SU-DHL-6 (cell line): ENCODE data around the gene TMEM229B.

Source experiments
- H2AFZ ChIP-seq: fragments of 200-600 bp; sonication (generic); 2 replicates; pipeline ENCODE4 v1.6.1; 2014; ENCODE audit warnings: low read depth, mild to moderate bottlenecking, moderate library complexity, mixed read lengths, antibody characterized with exemption, low read length; ENCODE audit not compliant: severe bottlenecking
- H3F3A ChIP-seq: fragments of 200-600 bp; shearing (Covaris generic); 2 replicates; pipeline ENCODE4 v1.6.0; 2016; ENCODE audit warnings: antibody characterized with exemption, mild to moderate bottlenecking; ENCODE audit not compliant: insufficient read depth
- H3K27ac ChIP-seq: fragments of 200-600 bp; sonication (generic); 2 replicates; pipeline ENCODE4 v1.5.1; 2016; ENCODE audit warnings: low read depth, mild to moderate bottlenecking, low read length, moderate library complexity, mixed read lengths
- H3K27me3 ChIP-seq: fragments of 200-600 bp; sonication (generic), shearing (Covaris generic); 2 replicates; pipeline ENCODE4 v1.6.0; 2014; ENCODE audit warnings: mild to moderate bottlenecking, low read length
- H3K36me3 ChIP-seq: fragments of 200-600 bp; sonication (generic); 2 replicates; pipeline ENCODE4 v1.6.1; 2014; ENCODE audit warnings: mild to moderate bottlenecking, low read length, mixed read lengths
- H3K4me2 ChIP-seq: fragments of 300-600, 200-600 bp; shearing (Covaris generic), sonication (generic); 2 replicates; pipeline ENCODE4 v1.6.0; 2014; ENCODE audit warnings: low read length, low read depth, mild to moderate bottlenecking; ENCODE audit not compliant: poor library complexity, severe bottlenecking
- H3K4me3 ChIP-seq: fragments of 200-600 bp; sonication (generic); 2 replicates; pipeline ENCODE4 v1.5.1; 2014; ENCODE audit warnings: antibody characterized with exemption, low read length, mild to moderate bottlenecking, mixed read lengths; ENCODE audit not compliant: insufficient read depth, poor library complexity, severe bottlenecking
- H3K79me2 ChIP-seq: fragments of 200-600 bp; sonication (generic); 2 replicates; pipeline ENCODE4 v1.6.1; 2014; ENCODE audit warnings: mild to moderate bottlenecking, low read length, moderate library complexity; ENCODE audit not compliant: insufficient read depth
- H3K9ac ChIP-seq: fragments of 200-600 bp; sonication (generic); 2 replicates; pipeline ENCODE4 v1.7.0; 2014; ENCODE audit warnings: mild to moderate bottlenecking, low read length
- H3K9me2 ChIP-seq: fragments of 200-600 bp; sonication (generic); replicated peaks from 2 replicates; pipeline ENCODE4 v1.6.1; 2014; ENCODE audit warnings: low read length; ENCODE audit not compliant: insufficient read depth
- H3K9me3 ChIP-seq: fragments of 200-600 bp; sonication (generic); 2 replicates; pipeline ENCODE4 v1.6.1; 2014; ENCODE audit warnings: low read length, mixed read lengths; ENCODE audit not compliant: insufficient read depth
- H4K20me1 ChIP-seq: fragments of 200-600 bp; sonication (generic); 2 replicates; pipeline ENCODE4 v1.6.1; 2014; ENCODE audit warnings: low read depth, mild to moderate bottlenecking, antibody characterized with exemption, low read length, moderate library complexity, mixed read lengths
- CTCF ChIP-seq: fragments of 200-600 bp; sonication (generic); IDR thresholded peaks from one replicate; pipeline ENCODE4 v1.5.1; 2017; ENCODE audit warnings: antibody characterized with exemption, mild to moderate bottlenecking, low read length, moderate library complexity; ENCODE audit not compliant: insufficient read depth, poor library complexity, severe bottlenecking
- EZH2phosphoT487 ChIP-seq: fragments of 200-600 bp; sonication (generic), shearing (Covaris generic); conservative IDR thresholded peaks from 2 replicates; pipeline ENCODE4 v1.6.1; 2018; ENCODE audit warnings: mild to moderate bottlenecking, antibody characterized with exemption, low read length, moderate library complexity, mixed read lengths

TMEM229B gene

GRCh38 chr14:67526676-67527459, 38.3 kb upstream of the TMEM229B start:
- Histone ChIP-seq H4K20me1 (no peaks in the 10 kb centered on the region), H3K4me3 (no peak overlapping the region), H3K36me3 (no peaks in the 10 kb centered on the region), H3K4me2 (no peak overlapping the region), H3K27me3 (no peaks in the 10 kb centered on the region), H3K27ac (no peak overlapping the region), H3K9me2 (no peaks in the 10 kb centered on the region), H3K79me2 (no peaks in the 10 kb centered on the region), H3K9ac (no peak overlapping the region), H3K9me3 (no peaks in the 10 kb centered on the region), H2AFZ (no peak overlapping the region), H3F3A (no peaks in the 10 kb centered on the region)
- TF ChIP-seq EZH2phosphoT487 (no peak), CTCF (peak; percentile 90)

DNA sequence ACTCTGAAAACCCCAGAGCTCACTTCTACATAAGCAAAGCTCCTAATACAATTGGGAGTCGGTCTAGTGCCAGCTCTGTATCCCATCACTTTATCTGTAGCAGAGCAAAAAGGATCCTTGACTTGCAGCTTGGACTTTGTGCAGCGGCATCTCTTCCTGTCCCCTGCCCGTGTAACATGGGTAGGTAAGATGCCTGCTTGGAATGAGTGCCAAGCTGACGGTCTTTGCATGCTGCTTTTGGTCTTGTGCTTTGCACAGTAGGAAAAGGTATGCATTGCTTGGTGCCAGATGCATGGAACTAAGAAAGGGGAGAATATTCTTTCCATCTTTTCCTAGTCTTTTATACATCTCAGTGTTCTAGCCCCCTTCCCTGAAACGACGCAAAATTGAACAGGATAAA, 37.7 kb upstream of the TMEM229B start:
- Histone ChIP-seq H3K27ac (no peak overlapping the region), H3K36me3 (no peaks in the 10 kb centered on the region), H3K9ac (no peak overlapping the region), H3K4me3 (no peak overlapping the region), H4K20me1 (no peaks in the 10 kb centered on the region), H3K9me2 (no peaks in the 10 kb centered on the region), H3K4me2 (no peak overlapping the region), H3F3A (no peaks in the 10 kb centered on the region), H3K9me3 (no peaks in the 10 kb centered on the region), H2AFZ (no peak overlapping the region), H3K27me3 (no peaks in the 10 kb centered on the region), H3K79me2 (no peaks in the 10 kb centered on the region)
- no peak for TF ChIP-seq EZH2phosphoT487
- no peak for TF ChIP-seq CTCF

DNA sequence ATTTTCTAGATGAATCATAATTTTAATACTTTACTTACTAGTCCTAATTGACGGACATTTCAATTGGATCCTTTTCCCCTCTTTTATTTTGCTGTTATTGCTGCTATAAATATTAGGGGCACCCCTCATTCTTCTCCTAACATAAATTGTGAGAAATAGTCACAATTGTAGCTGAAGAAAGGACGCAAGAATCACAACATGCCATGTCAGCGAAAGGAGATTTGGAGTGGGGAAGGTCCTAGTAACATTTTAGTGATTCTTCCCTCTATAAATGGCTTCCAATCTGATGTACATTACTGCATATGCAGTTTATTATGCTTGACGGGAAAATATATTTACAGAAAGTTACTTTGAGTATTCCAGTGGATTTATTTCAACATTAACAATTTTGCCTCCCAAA, 36.9 kb upstream of the TMEM229B start:
- Histone ChIP-seq H3K9me3 (no peaks in the 10 kb centered on the region), H3K36me3 (no peaks in the 10 kb centered on the region), H3F3A (no peaks in the 10 kb centered on the region), H3K27ac (no peak overlapping the region), H3K9ac (no peak overlapping the region), H3K4me3 (no peak overlapping the region), H3K79me2 (no peaks in the 10 kb centered on the region), H2AFZ (no peak overlapping the region), H3K9me2 (no peaks in the 10 kb centered on the region), H3K27me3 (no peaks in the 10 kb centered on the region), H4K20me1 (no peaks in the 10 kb centered on the region), H3K4me2 (no peak overlapping the region)
- no peak for TF ChIP-seq CTCF
- TF ChIP-seq EZH2phosphoT487, result no peak

DNA sequence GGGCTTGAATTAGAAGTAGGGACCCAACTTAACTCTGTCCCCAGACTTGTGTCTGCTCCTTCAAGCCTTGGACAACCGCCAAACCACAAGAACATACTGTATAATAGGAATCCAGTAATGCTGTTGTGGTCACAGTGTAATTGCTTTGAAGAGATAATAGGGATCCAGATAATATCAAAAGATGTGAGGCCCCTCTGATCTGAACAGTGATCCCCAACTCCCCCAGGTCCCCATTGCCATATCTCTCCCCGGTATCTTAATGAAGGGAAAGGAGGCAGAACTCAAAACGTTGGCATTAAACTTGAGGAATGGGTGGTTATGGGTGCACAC, 36.1 kb upstream of the TMEM229B start:
- Histone ChIP-seq H4K20me1 (no peaks in the 10 kb centered on the region), H3K9me3 (no peaks in the 10 kb centered on the region), H3K9ac (no peak overlapping the region), H3K4me2 (no peak overlapping the region), H3K27ac (no peak overlapping the region), H3K27me3 (no peaks in the 10 kb centered on the region), H3K79me2 (no peaks in the 10 kb centered on the region), H3K9me2 (no peaks in the 10 kb centered on the region), H3K36me3 (no peaks in the 10 kb centered on the region), H3F3A (no peaks in the 10 kb centered on the region), H2AFZ (no peak overlapping the region), H3K4me3 (no peak overlapping the region)
- TF ChIP-seq CTCF (no peak), EZH2phosphoT487 (no peak)
